DLD1 (cell line): ENCODE data around the gene CEACAM18.

Experiments used
- in situ Hi-C: cut with HindIII; loops from 2 replicates; pipeline ENCODE4 v1.10.0; 2017; ENCODE audit warnings: low sequenced_read_pairs

Gene CEACAM18

GRCh38 chr19:51524666-51525264, 46.4 kb downstream of the CEACAM18 start:
- in situ Hi-C loops = no loop called here

GRCh38 chr19:51525651-51526050, 47.3 kb downstream of the CEACAM18 start:
- in situ Hi-C loops = no loop called here

- in situ Hi-C loops = no loop called here
Measured at GRCh38 chr19:51529301-51529700, 51.0 kb downstream of the CEACAM18 start.

- in situ Hi-C loops = no loop called here
Measured at GRCh38 chr19:51530616-51531015, 52.3 kb downstream of the CEACAM18 start.

GRCh38 chr19:51531349-51532315, 53.3 kb downstream of the CEACAM18 start, which contains the start of gene SIGLEC6:
Gene SIGLEC6, minus strand, starts transcription at chr19:51531670. Its CDS starts 22 bp downstream, at chr19:51531648.
- in situ Hi-C loops = no loop called here

- in situ Hi-C loops = no loop called here
Measured at GRCh38 chr19:51535535-51535934, 57.2 kb downstream of the CEACAM18 start.

GRCh38 chr19:51539821-51540366, 61.6 kb downstream of the CEACAM18 start:
- in situ Hi-C loops = no loop called here
